GM21825 (cell line): Measurements from ENCODE around the gene OXSR1.
"Not testable (repeated sequence)": the region's sequence is repeated elsewhere in the genome, so short reads cannot be mapped to it uniquely, and the experiment has no call there.

ENCODE experiments used
- ATAC-seq: cut with Tn5 transposase; IDR thresholded peaks from one replicate; pipeline ENCODE4 v1.9.1; 2021; ENCODE audit warnings: mild to moderate bottlenecking, moderate library complexity; ENCODE audit not compliant: unreplicated experiment

Gene OXSR1

GRCh38 chr3:38163841-38164642 lies 1.3 kb upstream of the OXSR1 start:
- ATAC-seq, result no peak

- ATAC-seq, result no peak
These were observed 740 bp upstream of the OXSR1 start for GRCh38 chr3:38164643-38164951.

GRCh38 chr3:38165722-38166387 lies 518 bp downstream of the OXSR1 start:
- ATAC-seq, result peak; percentile 1

- no peak for ATAC-seq
These were observed 2.3 kb downstream of the OXSR1 start for GRCh38 chr3:38167591-38167990.

GRCh38 chr3:38168151-38169026 lies 3.1 kb downstream of the OXSR1 start:
- no peak for ATAC-seq

- no peak for ATAC-seq
These were observed 3.6 kb downstream of the OXSR1 start for GRCh38 chr3:38169027-38169317.

- ATAC-seq, result no peak
These were observed 5.4 kb downstream of the OXSR1 start for GRCh38 chr3:38170722-38171121.

GRCh38 chr3:38171622-38172021 lies 6.3 kb downstream of the OXSR1 start:
- no peak for ATAC-seq

GRCh38 chr3:38173834-38174418 lies 8.6 kb downstream of the OXSR1 start:
- ATAC-seq, result peak; percentile 29

GRCh38 chr3:38177181-38177580 lies 11.8 kb downstream of the OXSR1 start:
- no peak for ATAC-seq

- ATAC-seq, result no peak
These were observed 21.4 kb downstream of the OXSR1 start for GRCh38 chr3:38186781-38187180.

GRCh38 chr3:38190481-38190881 lies 25.1 kb downstream of the OXSR1 start:
- ATAC-seq, result no peak

- ATAC-seq, result not testable (repeated sequence)
These were observed 37.6 kb downstream of the OXSR1 start for GRCh38 chr3:38202931-38203330.

GRCh38 chr3:38203690-38204089 lies 38.4 kb downstream of the OXSR1 start:
- ATAC-seq, result no peak

GRCh38 chr3:38204599-38205471 lies 39.5 kb downstream of the OXSR1 start:
- ATAC-seq, result no peak

GRCh38 chr3:38205472-38205805 lies 40.1 kb downstream of the OXSR1 start:
- no peak for ATAC-seq

GRCh38 chr3:38207254-38208003 lies 42.1 kb downstream of the OXSR1 start:
- ATAC-seq, result no peak

- ATAC-seq, result peak; percentile 87
These were observed 44.9 kb downstream of the OXSR1 start for GRCh38 chr3:38210141-38210757.

GRCh38 chr3:38212141-38212540 lies 46.8 kb downstream of the OXSR1 start:
- ATAC-seq, result no peak
